IMR-90 (cell line): ENCODE data around the gene NARF. TPM values are rescaled to one million over a fixed set of nuclear protein-coding genes. Genes with fewer than 3 reads are reported as not detected.

ENCODE experiments used
- ATAC-seq: fragments of 200-7000 bp; cut with Tn5 transposase; 2 replicates; pipeline ENCODE4 v1.9.1; 2020; ENCODE audit warnings: low read depth, mild to moderate bottlenecking, moderate library complexity
- BruUV-seq: library from RNA; stranded (reverse); fragments of 400-500 nt; replicated peaks from 2 replicates; lab custom pipeline; 2021; lab: Mats Ljungman, UMichigan
- CTCF ChIA-PET: fragments of 300-600 bp; formaldehyde crosslinking; extraction: SDS; loops from one replicate; lab custom pipeline; 2021; ENCODE audit warnings: antibody characterized with exemption; lab: Yijun Ruan, JAX
- POLR2A ChIA-PET: fragments of 300-600 bp; sonication (Branson Sonifier 250); formaldehyde crosslinking; loops from one replicate; lab custom pipeline; 2022; ENCODE audit warnings: antibody characterized with exemption; ENCODE audit not compliant: unreplicated experiment; lab: Charles Lee
- DNase-seq: peaks from one replicate; pipeline ENCODE4 v3.0.0; 2013
- H2AFZ ChIP-seq: replicated peaks from 2 replicates; pipeline ENCODE3; 2013; ENCODE audit warnings: low read length, mild to moderate bottlenecking; ENCODE audit not compliant: poor library complexity
- H2AK5ac ChIP-seq: 2 replicates; pipeline ENCODE4 v1.6.1; 2013; ENCODE audit warnings: low read depth, low read length, inconsistent platforms
- H2AK9ac ChIP-seq: replicated peaks from 2 replicates; pipeline ENCODE3; 2013; ENCODE audit warnings: mild to moderate bottlenecking, low read depth, low read length, moderate library complexity; ENCODE audit not compliant: poor library complexity
- H2BK120ac ChIP-seq: 2 replicates; pipeline ENCODE4 v1.6.1; 2013; ENCODE audit warnings: low read depth, low read length, inconsistent platforms
- H2BK15ac ChIP-seq: 3 replicates; pipeline ENCODE4 v1.6.1; 2013; ENCODE audit warnings: low read depth, low read length, inconsistent platforms
- H2BK20ac ChIP-seq: 2 replicates; pipeline ENCODE4 v1.6.1; 2013; ENCODE audit warnings: low read depth, mild to moderate bottlenecking, inconsistent platforms, low read length, moderate library complexity
- H2BK5ac ChIP-seq: 2 replicates; pipeline ENCODE4 v1.6.1; 2013; ENCODE audit warnings: mild to moderate bottlenecking, low read depth, low read length, inconsistent platforms; ENCODE audit not compliant: poor library complexity, severe bottlenecking
- H3K14ac ChIP-seq: replicated peaks from 2 replicates; pipeline ENCODE4 v1.6.1; 2013; ENCODE audit warnings: low read depth, low read length, inconsistent platforms
- H3K18ac ChIP-seq: 2 replicates; pipeline ENCODE4 v1.6.1; 2013; ENCODE audit warnings: low read depth, low read length, control low read depth
- H3K23ac ChIP-seq: 2 replicates; pipeline ENCODE4 v1.6.1; 2013; ENCODE audit warnings: low read depth, low read length, inconsistent platforms
- H3K27ac ChIP-seq: 2 replicates; pipeline ENCODE4 v1.5.1; 2013; ENCODE audit warnings: mild to moderate bottlenecking, control low read depth, low read length; ENCODE audit not compliant: insufficient read depth
- H3K27me3 ChIP-seq: 2 replicates; pipeline ENCODE4 v1.6.1; 2013; ENCODE audit warnings: low read length; ENCODE audit not compliant: control insufficient read depth, insufficient read depth
- H3K36me3 ChIP-seq: 2 replicates; pipeline ENCODE4 v1.6.1; 2013; ENCODE audit warnings: low read length, mixed read lengths; ENCODE audit not compliant: control insufficient read depth, insufficient read depth
- H3K4ac ChIP-seq: 2 replicates; pipeline ENCODE4 v1.6.1; 2013; ENCODE audit warnings: low read depth, low read length, inconsistent platforms
- H3K4me1 ChIP-seq: 2 replicates; pipeline ENCODE4 v1.6.1; 2013; ENCODE audit warnings: low read length, mixed read lengths; ENCODE audit not compliant: control insufficient read depth, insufficient read depth
- H3K4me2 ChIP-seq: 2 replicates; pipeline ENCODE4 v1.6.1; 2013; ENCODE audit warnings: low read depth, mild to moderate bottlenecking, control low read depth, low read length, moderate library complexity
- H3K4me3 ChIP-seq: 2 replicates; pipeline ENCODE4 v1.5.1; 2013; ENCODE audit warnings: low read depth, mild to moderate bottlenecking, control low read depth, low read length, moderate library complexity; ENCODE audit not compliant: insufficient read depth
- H3K56ac ChIP-seq: 2 replicates; pipeline ENCODE4 v1.6.1; 2013; ENCODE audit warnings: low read length, inconsistent platforms; ENCODE audit not compliant: insufficient read depth; ENCODE audit errors: extremely low read depth
- H3K79me1 ChIP-seq, 2 experiments: 2 replicates each; pipeline ENCODE4 v1.6.1; 2013; ENCODE audit warnings: low read length in 2 of 2, inconsistent platforms in 1 of 2, low read depth in 1 of 2
- H3K9ac ChIP-seq: 2 replicates; pipeline ENCODE4 v1.6.1; 2013; ENCODE audit warnings: low read depth, low read length, control low read depth
- H3K9me1 ChIP-seq: 2 replicates; pipeline ENCODE4 v1.6.1; 2013; ENCODE audit warnings: low read length, inconsistent platforms; ENCODE audit not compliant: insufficient read depth
- H3K9me3 ChIP-seq: 2 replicates; pipeline ENCODE4 v1.6.1; 2013; ENCODE audit warnings: low read length; ENCODE audit not compliant: control insufficient read depth, insufficient read depth
- H4K20me1 ChIP-seq: 2 replicates; pipeline ENCODE4 v1.6.1; 2013; ENCODE audit warnings: low read length, inconsistent platforms; ENCODE audit not compliant: insufficient read depth
- H4K5ac ChIP-seq: 2 replicates; pipeline ENCODE4 v1.6.1; 2013; ENCODE audit warnings: mild to moderate bottlenecking, low read depth, low read length, control low read depth
- H4K8ac ChIP-seq, 2 experiments: 2 replicates each; pipeline ENCODE4 v1.6.1; 2013; ENCODE audit warnings: low read depth in 2 of 2, low read length in 2 of 2, control low read depth in 1 of 2, inconsistent platforms in 1 of 2
- H4K91ac ChIP-seq: 2 replicates; pipeline ENCODE4 v1.6.1; 2013; ENCODE audit warnings: low read depth, low read length, inconsistent platforms; ENCODE audit not compliant: insufficient read depth
- BHLHE40 ChIP-seq: fragments of 150-350 bp; IDR thresholded peaks from 2 replicates; pipeline ENCODE4 v1.6.1; 2016; ENCODE audit warnings: mild to moderate bottlenecking, low read depth, low read length
- CEBPB ChIP-seq: IDR thresholded peaks from 2 replicates; pipeline ENCODE4 v1.6.1; 2012; ENCODE audit warnings: low read depth, low read length, improper control_type of control experiment
- CHD1 ChIP-seq: IDR thresholded peaks from 2 replicates; pipeline ENCODE4 v1.6.1; 2012; ENCODE audit warnings: low read depth, low read length, improper control_type of control experiment
- RFX5 ChIP-seq: IDR thresholded peaks from 2 replicates; pipeline ENCODE4 v1.8.0; 2012; ENCODE audit warnings: low read depth, mild to moderate bottlenecking, low read length, moderate library complexity
- WGBS, 2 experiments: methylation state at CpG; one replicate each; pipeline versions ENCODE4 v1.1.5 to v1.1.7; 2013; ENCODE audit warnings: missing lambda C conversion rate in 2 of 2; ENCODE audit not compliant: insufficient read length in 1 of 2; ENCODE audit errors: extremely low coverage in 2 of 2; 5-methylcytosine and 5-hydroxymethylcytosine counted together
- dilution Hi-C: fragments of 300-500 bp; cut with HindIII; formaldehyde crosslinking; loops from one replicate; pipeline ENCODE4 v1.14.3; 2018; ENCODE audit warnings: low sequenced_read_pairs; ENCODE audit not compliant: unreplicated experiment
- in situ Hi-C: fragments of 300-500 bp; cut with MboI; formaldehyde crosslinking; loops from 3 replicates; pipeline ENCODE4 v1.14.3; 2019; ENCODE audit warnings: low sequenced_read_pairs, inconsistent platforms, mixed read lengths
- intact Hi-C: fragments of 100-400 bp; cut with micrococcal nuclease; formaldehyde crosslinking; loops from 2 replicates; pipeline ENCODE4 v1.10.0; 2022
- polyA plus RNA-seq, 3 experiments: library from polyadenylated mRNA; depleted of rRNA; stranded (reverse); fragments of >200 nt; gene quantifications; 2 replicates each; pipeline ENCODE4 v1.2.3, GENCODE V29; 2012; ENCODE audit warnings: low replicate concordance in 1 of 3
- total RNA-seq: library from RNA; depleted of rRNA; stranded (reverse); fragments of >200 nt; gene quantifications from 2 replicates; pipeline ENCODE4 v1.2.3, GENCODE V29; 2012
- TF ChIP-seq, protein P1 (sequence below): conservative IDR thresholded peaks from 2 replicates; pipeline ENCODE4 v1.5.1; 2012; ENCODE audit warnings: mild to moderate bottlenecking, low read depth, low read length, improper control_type of control experiment

NARF gene
- total and polyA plus RNA-seq, 2 of the 4 experiments (the other 2 are of a cell fraction): 83.7 to 94.8 TPM

DNA sequence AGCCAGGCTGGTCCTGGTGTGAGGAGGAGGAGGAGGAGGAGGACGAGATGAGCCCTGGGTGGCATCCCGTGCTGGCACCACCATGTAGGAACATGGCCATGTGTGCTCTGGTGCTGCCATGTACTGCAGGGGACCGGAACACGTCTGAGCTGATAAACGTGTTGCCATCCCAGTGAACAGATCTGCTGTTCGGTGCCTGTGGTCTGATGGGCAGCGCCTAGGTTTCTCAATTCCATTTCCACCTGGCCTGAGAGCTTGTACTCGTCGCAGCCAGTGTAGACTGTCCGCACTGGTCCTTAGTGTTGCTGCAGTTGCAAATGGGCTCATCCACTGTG lies 32.6 kb downstream of the NARF start:
- Histone ChIP-seq H3K18ac (no peak overlapping the region), H2AFZ (no peak overlapping the region), H3K9me1 (peaks cover 8% of the 10 kb centered on the region), H3K27ac (no peak overlapping the region), H3K4me1 (peaks cover 11% of the 10 kb centered on the region), H4K8ac (no peak overlapping the region), H3K79me1 (peaks cover 0 to 5% of the 10 kb centered on the region in 2 experiments; a peak in 1 of 4 replicates), H3K27me3 (no peaks in the 10 kb centered on the region), H4K20me1 (peaks cover 12% of the 10 kb centered on the region; the same call in 1 of the 2 replicates), H4K91ac (no peak overlapping the region), H2BK20ac (no peak overlapping the region), H3K14ac (no peak overlapping the region), H2AK9ac (peak overlapping the region; percentile 17), H3K23ac (no peak overlapping the region), H2BK5ac (no peak overlapping the region), H4K5ac (no peak overlapping the region), H3K4ac (no peak overlapping the region), H3K36me3 (peaks cover 20% of the 10 kb centered on the region), H3K4me3 (no peak overlapping the region), H3K4me2 (no peak overlapping the region), H2BK120ac (no peak overlapping the region), H2BK15ac (no peak overlapping the region), H3K56ac (no peak overlapping the region), H3K9me3 (no peaks in the 10 kb centered on the region), H3K9ac (no peak overlapping the region), H2AK5ac (no peak overlapping the region; the same call in 1 of the 2 replicates)
- dilution Hi-C loops (no loop called here), intact Hi-C loops (loop anchor here (5.0 kb wide), 1 partner anchor 61 kb away; no protein-coding TSS in a partner anchor), in situ Hi-C loops (no loop called here)
- ChIA-PET POLR2A (no interaction called here), CTCF (no interaction called here)
- DNase-seq: no peak
- TF ChIP-seq CHD1 (no peak), BHLHE40 (no peak), CEBPB (no peak), RFX5 (no peak)
- TF ChIP-seq, protein P1, sequence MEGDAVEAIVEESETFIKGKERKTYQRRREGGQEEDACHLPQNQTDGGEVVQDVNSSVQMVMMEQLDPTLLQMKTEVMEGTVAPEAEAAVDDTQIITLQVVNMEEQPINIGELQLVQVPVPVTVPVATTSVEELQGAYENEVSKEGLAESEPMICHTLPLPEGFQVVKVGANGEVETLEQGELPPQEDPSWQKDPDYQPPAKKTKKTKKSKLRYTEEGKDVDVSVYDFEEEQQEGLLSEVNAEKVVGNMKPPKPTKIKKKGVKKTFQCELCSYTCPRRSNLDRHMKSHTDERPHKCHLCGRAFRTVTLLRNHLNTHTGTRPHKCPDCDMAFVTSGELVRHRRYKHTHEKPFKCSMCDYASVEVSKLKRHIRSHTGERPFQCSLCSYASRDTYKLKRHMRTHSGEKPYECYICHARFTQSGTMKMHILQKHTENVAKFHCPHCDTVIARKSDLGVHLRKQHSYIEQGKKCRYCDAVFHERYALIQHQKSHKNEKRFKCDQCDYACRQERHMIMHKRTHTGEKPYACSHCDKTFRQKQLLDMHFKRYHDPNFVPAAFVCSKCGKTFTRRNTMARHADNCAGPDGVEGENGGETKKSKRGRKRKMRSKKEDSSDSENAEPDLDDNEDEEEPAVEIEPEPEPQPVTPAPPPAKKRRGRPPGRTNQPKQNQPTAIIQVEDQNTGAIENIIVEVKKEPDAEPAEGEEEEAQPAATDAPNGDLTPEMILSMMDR: no peak
- no TSS peak for BruUV-seq
- 92% methylated on average over 6 of the region's 10 CpGs; no CpG with 5 or more reads in 1 of the 2 experiments for WGBS, 2 experiments
- ATAC-seq: no peak
